Mesendoderm (in vitro differentiated cells): ENCODE measurements around the gene OCRL.

Source experiments
- DNase-seq: peaks from one replicate; pipeline ENCODE4 v3.0.0; 2013
- H2AK5ac ChIP-seq: 2 replicates; pipeline ENCODE4 v1.6.1; 2013; ENCODE audit warnings: low read length, inconsistent platforms
- H2BK120ac ChIP-seq: 2 replicates; pipeline ENCODE4 v1.6.1; 2013; ENCODE audit warnings: low read depth, mild to moderate bottlenecking, low read length, moderate library complexity, mixed read lengths
- H2BK15ac ChIP-seq: replicated peaks from 2 replicates; pipeline ENCODE4 v1.6.1; 2013; ENCODE audit warnings: low read depth, mild to moderate bottlenecking, moderate library complexity
- H2BK5ac ChIP-seq: 2 replicates; pipeline ENCODE4 v1.6.1; 2013; ENCODE audit warnings: low read length, inconsistent platforms
- H3K18ac ChIP-seq: 2 replicates; pipeline ENCODE4 v1.6.1; 2013; ENCODE audit warnings: mild to moderate bottlenecking, low read length, mixed read lengths
- H3K23ac ChIP-seq: one replicate; pipeline ENCODE4 v1.6.1; 2013; ENCODE audit warnings: low read length
- H3K27ac ChIP-seq: 2 replicates; pipeline ENCODE4 v1.5.1; 2013; ENCODE audit warnings: low read depth, mild to moderate bottlenecking, inconsistent platforms, low read length, moderate library complexity
- H3K27me3 ChIP-seq: 2 replicates; pipeline ENCODE4 v1.6.1; 2013; ENCODE audit warnings: low read length, control low read depth, mild to moderate bottlenecking, inconsistent platforms; ENCODE audit not compliant: insufficient read depth, poor library complexity
- H3K36me3 ChIP-seq: 2 replicates; pipeline ENCODE4 v1.6.1; 2013; ENCODE audit warnings: low read length, inconsistent platforms; ENCODE audit not compliant: control insufficient read depth, insufficient read depth
- H3K4ac ChIP-seq: one replicate; pipeline ENCODE4 v1.6.1; 2013; ENCODE audit warnings: low read depth, mild to moderate bottlenecking, low read length, moderate library complexity
- H3K4me1 ChIP-seq: 2 replicates; pipeline ENCODE4 v1.6.1; 2013; ENCODE audit warnings: low read depth, low read length, inconsistent platforms; ENCODE audit not compliant: control insufficient read depth
- H3K4me2 ChIP-seq: 2 replicates; pipeline ENCODE4 v1.6.1; 2013; ENCODE audit warnings: low read length
- H3K4me3 ChIP-seq: 2 replicates; pipeline ENCODE4 v1.5.1; 2013; ENCODE audit warnings: mild to moderate bottlenecking, low read length
- H3K56ac ChIP-seq: one replicate; pipeline ENCODE4 v1.6.1; 2013; ENCODE audit warnings: low read length
- H3K79me1 ChIP-seq: 2 replicates; pipeline ENCODE4 v1.6.1; 2013; ENCODE audit warnings: low read length, inconsistent platforms
- H3K79me2 ChIP-seq: 2 replicates; pipeline ENCODE4 v1.6.1; 2013; ENCODE audit warnings: mild to moderate bottlenecking, low read length; ENCODE audit not compliant: control insufficient read depth, insufficient read depth
- H3K9ac ChIP-seq: 2 replicates; pipeline ENCODE4 v1.6.1; 2013; ENCODE audit warnings: low read length, inconsistent platforms
- H4K5ac ChIP-seq: one replicate; pipeline ENCODE4 v1.6.1; 2013; ENCODE audit warnings: low read length
- H4K8ac ChIP-seq: one replicate; pipeline ENCODE4 v1.6.1; 2013; ENCODE audit warnings: low read depth, mild to moderate bottlenecking, control low read depth, low read length, moderate library complexity
- WGBS: extraction: QIAGEN DNeasy Blood & Tissue Kit; methylation state at CpG from one replicate; pipeline ENCODE4 v1.1.7; 2013; ENCODE audit warnings: low lambda C conversion rate, missing lambda C conversion rate; ENCODE audit not compliant: insufficient coverage; ENCODE audit errors: extremely low coverage; 5-methylcytosine and 5-hydroxymethylcytosine counted together

The OCRL gene

GRCh38 chrX:129631849-129632248, 91.8 kb downstream of the OCRL start:
- no peaks in the 10 kb centered on the region for H3K4me1 ChIP-seq
- H3K18ac ChIP-seq = no peak overlapping the region
- H3K36me3 ChIP-seq = no peaks in the 10 kb centered on the region
- no peak overlapping the region for H2BK5ac ChIP-seq
- H3K79me1 ChIP-seq = no peaks in the 10 kb centered on the region
- H3K27ac ChIP-seq = no peak overlapping the region
- no peak overlapping the region for H3K4me2 ChIP-seq
- no peak overlapping the region for H2BK120ac ChIP-seq
- WGBS = no CpG with 5 or more reads among the region's 5 CpGs
- H4K5ac ChIP-seq = no peak overlapping the region
- H3K4ac ChIP-seq = no peak overlapping the region
- no peaks in the 10 kb centered on the region for H3K79me2 ChIP-seq
- no peak overlapping the region for H2BK15ac ChIP-seq
- DNase-seq = no peak
- no peaks in the 10 kb centered on the region for H3K27me3 ChIP-seq
- H4K8ac ChIP-seq = no peak overlapping the region
- H3K56ac ChIP-seq = no peak overlapping the region
- H3K9ac ChIP-seq = no peak overlapping the region
- no peak overlapping the region for H2AK5ac ChIP-seq
- H3K23ac ChIP-seq = no peak overlapping the region
- H3K4me3 ChIP-seq = no peak overlapping the region

GRCh38 chrX:129632443-129632842, 92.4 kb downstream of the OCRL start:
- no peak overlapping the region for H3K27ac ChIP-seq
- no peaks in the 10 kb centered on the region for H3K4me1 ChIP-seq
- H3K56ac ChIP-seq = no peak overlapping the region
- no peak overlapping the region for H3K4ac ChIP-seq
- H3K23ac ChIP-seq = no peak overlapping the region
- H2BK5ac ChIP-seq = no peak overlapping the region
- H2BK15ac ChIP-seq = no peak overlapping the region
- H2AK5ac ChIP-seq = no peak overlapping the region
- H4K8ac ChIP-seq = no peak overlapping the region
- H3K36me3 ChIP-seq = no peaks in the 10 kb centered on the region
- no peaks in the 10 kb centered on the region for H3K79me2 ChIP-seq
- WGBS = no CpG with 5 or more reads among the region's 7 CpGs
- no peak overlapping the region for H2BK120ac ChIP-seq
- H3K9ac ChIP-seq = no peak overlapping the region
- H3K27me3 ChIP-seq = no peaks in the 10 kb centered on the region
- no peak overlapping the region for H3K4me2 ChIP-seq
- no peak overlapping the region for H3K18ac ChIP-seq
- DNase-seq = no peak
- H4K5ac ChIP-seq = no peak overlapping the region
- no peaks in the 10 kb centered on the region for H3K79me1 ChIP-seq
- no peak overlapping the region for H3K4me3 ChIP-seq

- no peaks in the 10 kb centered on the region for H3K36me3 ChIP-seq
- H3K79me2 ChIP-seq = no peaks in the 10 kb centered on the region
- H2BK120ac ChIP-seq = no peak overlapping the region
- no peaks in the 10 kb centered on the region for H3K79me1 ChIP-seq
- no CpG with 5 or more reads among the region's 7 CpGs for WGBS
- no peak overlapping the region for H3K56ac ChIP-seq
- no peak overlapping the region for H4K5ac ChIP-seq
- H3K4ac ChIP-seq = no peak overlapping the region
- no peak overlapping the region for H2BK5ac ChIP-seq
- no peaks in the 10 kb centered on the region for H3K27me3 ChIP-seq
- DNase-seq = peak; percentile 60
- no peak overlapping the region for H2AK5ac ChIP-seq
- H2BK15ac ChIP-seq = no peak overlapping the region
- no peak overlapping the region for H3K18ac ChIP-seq
- no peak overlapping the region for H3K27ac ChIP-seq
- no peak overlapping the region for H3K9ac ChIP-seq
- H3K23ac ChIP-seq = no peak overlapping the region
- no peaks in the 10 kb centered on the region for H3K4me1 ChIP-seq
- no peak overlapping the region for H3K4me3 ChIP-seq
- H3K4me2 ChIP-seq = no peak overlapping the region
- H4K8ac ChIP-seq = no peak overlapping the region
These were observed 94.5 kb downstream of the OCRL start for GRCh38 chrX:129634541-129634940.

- Histone ChIP-seq H2BK15ac (no peak overlapping the region), H3K79me2 (no peaks in the 10 kb centered on the region), H3K4me1 (no peaks in the 10 kb centered on the region), H3K4me3 (no peak overlapping the region), H4K8ac (no peak overlapping the region), H3K27ac (no peak overlapping the region), H3K4ac (no peak overlapping the region), H3K36me3 (no peaks in the 10 kb centered on the region), H2AK5ac (no peak overlapping the region), H3K27me3 (no peaks in the 10 kb centered on the region), H3K4me2 (no peak overlapping the region), H2BK120ac (no peak overlapping the region), H4K5ac (no peak overlapping the region), H3K18ac (no peak overlapping the region), H3K23ac (no peak overlapping the region), H2BK5ac (no peak overlapping the region), H3K9ac (no peak overlapping the region), H3K56ac (no peak overlapping the region), H3K79me1 (no peaks in the 10 kb centered on the region)
- no peak for DNase-seq
- no CpG with 5 or more reads among the region's 8 CpGs for WGBS
These were observed 96.2 kb downstream of the OCRL start for GRCh38 chrX:129636175-129636681.

GRCh38 chrX:129637217-129638109, 97.4 kb downstream of the OCRL start:
- no peaks in the 10 kb centered on the region for H3K36me3 ChIP-seq
- no peak overlapping the region for H3K4me2 ChIP-seq
- H3K4me3 ChIP-seq = no peak overlapping the region
- H3K4me1 ChIP-seq = no peaks in the 10 kb centered on the region
- H2BK5ac ChIP-seq = no peak overlapping the region
- no peak overlapping the region for H4K8ac ChIP-seq
- H2BK120ac ChIP-seq = no peak overlapping the region
- H3K4ac ChIP-seq = no peak overlapping the region
- H2AK5ac ChIP-seq = no peak overlapping the region
- no peak overlapping the region for H3K23ac ChIP-seq
- no peak overlapping the region for H2BK15ac ChIP-seq
- H3K27me3 ChIP-seq = no peaks in the 10 kb centered on the region
- DNase-seq = peak; percentile 75
- no peaks in the 10 kb centered on the region for H3K79me2 ChIP-seq
- H4K5ac ChIP-seq = no peak overlapping the region
- no peak overlapping the region for H3K18ac ChIP-seq
- no peak overlapping the region for H3K27ac ChIP-seq
- no peak overlapping the region for H3K9ac ChIP-seq
- no CpG with 5 or more reads among the region's 13 CpGs for WGBS
- no peak overlapping the region for H3K56ac ChIP-seq
- no peaks in the 10 kb centered on the region for H3K79me1 ChIP-seq
